Liver (tissue), 9 donors: ENCODE measurements around the gene HIF1AN. TPM values are rescaled to one million over a fixed set of nuclear protein-coding genes. Genes with fewer than 3 reads are reported as not detected.

ENCODE experiments used
- DNase-seq: peaks from one replicate; pipeline ENCODE4 v3.0.0-alpha.2; 2017; ENCODE audit warnings: low spot score
- H3K27ac ChIP-seq, 2 donors: one replicate each; pipeline ENCODE4 v1.7.0; 2013; ENCODE audit warnings: inconsistent platforms in 2 of 2, low read length in 2 of 2, control low read depth in 1 of 2, low read depth in 1 of 2, mild to moderate bottlenecking in 1 of 2
- H3K27me3 ChIP-seq, 4 donors: one replicate each; pipeline versions ENCODE4 v1.6.1 to v1.7.0; 2013; ENCODE audit warnings: low read length in 3 of 4, inconsistent platforms in 1 of 4, mild to moderate bottlenecking in 1 of 4, moderate library complexity in 1 of 4; ENCODE audit not compliant: control insufficient read depth in 4 of 4, insufficient read depth in 4 of 4
- H3K36me3 ChIP-seq, 4 donors: one replicate each; pipeline versions ENCODE4 v1.6.1 to v1.7.0; 2013; ENCODE audit warnings: low read length in 3 of 4, mild to moderate bottlenecking in 3 of 4, low read depth in 1 of 4, moderate library complexity in 1 of 4; ENCODE audit not compliant: control insufficient read depth in 4 of 4, insufficient read depth in 3 of 4
- H3K4me1 ChIP-seq, 4 donors: one replicate each; pipeline versions ENCODE4 v1.6.1 to v1.7.0; 2013; ENCODE audit warnings: low read length in 3 of 4, mild to moderate bottlenecking in 3 of 4, moderate library complexity in 1 of 4; ENCODE audit not compliant: control insufficient read depth in 4 of 4, insufficient read depth in 4 of 4
- H3K4me3 ChIP-seq, 3 donors: one replicate each; pipeline versions ENCODE4 v1.6.1 to v1.7.0; 2013; ENCODE audit warnings: low read length in 3 of 3, control low read depth in 1 of 3, low read depth in 1 of 3, mild to moderate bottlenecking in 1 of 3
- H3K9ac ChIP-seq, 2 donors: one replicate each; pipeline ENCODE4 v1.7.0; 2013; ENCODE audit warnings: low read length in 2 of 2, mild to moderate bottlenecking in 2 of 2, moderate library complexity in 2 of 2, control low read depth in 1 of 2, low read depth in 1 of 2
- H3K9me3 ChIP-seq, 4 donors: one replicate each; pipeline versions ENCODE4 v1.6.1 to v1.7.0; 2013; ENCODE audit warnings: low read length in 3 of 4; ENCODE audit not compliant: control insufficient read depth in 4 of 4
- ATF3 ChIP-seq: IDR thresholded peaks from 2 replicates; pipeline ENCODE4 v1.6.1; 2016; ENCODE audit warnings: antibody characterized with exemption
- EGR1 ChIP-seq, 2 donors: IDR thresholded peaks; 2 replicates each; pipeline ENCODE4 v1.6.1; 2016 to 2018; ENCODE audit warnings: antibody characterized with exemption in 2 of 2, low read depth in 2 of 2
- FOXA1 ChIP-seq: IDR thresholded peaks from 2 replicates; pipeline ENCODE4 v1.6.1; 2016; ENCODE audit warnings: antibody characterized with exemption
- FOXA2 ChIP-seq: IDR thresholded peaks from 2 replicates; pipeline ENCODE4 v1.6.1; 2016; ENCODE audit warnings: antibody characterized with exemption
- GABPA ChIP-seq, 2 donors: IDR thresholded peaks in 1 of 2; conservative IDR thresholded peaks in 1 of 2; 2 replicates each; pipeline ENCODE4 v1.6.1; 2016; ENCODE audit warnings: antibody characterized with exemption in 2 of 2, mild to moderate bottlenecking in 1 of 2, moderate library complexity in 1 of 2
- HNF4A ChIP-seq, 2 donors: conservative IDR thresholded peaks; 2 replicates each; pipeline ENCODE4 v1.6.1; 2016; ENCODE audit warnings: antibody characterized with exemption in 2 of 2, mild to moderate bottlenecking in 2 of 2
- HNF4G ChIP-seq: IDR thresholded peaks from 2 replicates; pipeline ENCODE4 v1.6.1; 2016; ENCODE audit warnings: antibody characterized with exemption
- JUND ChIP-seq, 2 donors: IDR thresholded peaks; 2 replicates each; pipeline ENCODE4 v1.6.1; 2016; ENCODE audit warnings: antibody characterized with exemption in 2 of 2
- MAX ChIP-seq: IDR thresholded peaks from 2 replicates; pipeline ENCODE4 v1.6.1; 2016; ENCODE audit warnings: antibody characterized with exemption
- NR2F2 ChIP-seq: IDR thresholded peaks from 2 replicates; pipeline ENCODE4 v1.6.1; 2016; ENCODE audit warnings: antibody characterized with exemption
- RAD21 ChIP-seq, 2 donors: IDR thresholded peaks; 2 replicates each; pipeline ENCODE4 v1.6.1; 2016; ENCODE audit warnings: antibody characterized with exemption in 2 of 2, mild to moderate bottlenecking in 2 of 2
- RXRA ChIP-seq, 2 donors: IDR thresholded peaks; 2 replicates each; pipeline ENCODE4 v1.6.1; 2017 to 2018; ENCODE audit warnings: antibody characterized with exemption in 2 of 2, mild to moderate bottlenecking in 1 of 2
- SP1 ChIP-seq: IDR thresholded peaks from 2 replicates; pipeline ENCODE4 v1.6.1; 2018; ENCODE audit warnings: antibody characterized with exemption, mild to moderate bottlenecking
- TAF1 ChIP-seq: conservative IDR thresholded peaks from 2 replicates; pipeline ENCODE4 v1.6.1; 2016; ENCODE audit warnings: antibody characterized with exemption, mild to moderate bottlenecking
- YY1 ChIP-seq: IDR thresholded peaks from 2 replicates; pipeline ENCODE4 v1.6.1; 2016; ENCODE audit warnings: antibody characterized with exemption, mild to moderate bottlenecking
- WGBS: extraction: QIAGEN DNeasy Blood & Tissue Kit; methylation state at CpG from one replicate; pipeline ENCODE4 v1.1.7; 2013; 5-methylcytosine and 5-hydroxymethylcytosine counted together
- polyA plus RNA-seq, 2 donors: library from polyadenylated mRNA; stranded (reverse) in 1 of 2; unstranded in 1 of 2; fragments of 200-250 nt in 1 of 2; fragments of >200 nt in 1 of 2; fragmentation: Nextera tagmentation in 1 of 2; extraction: Ambion mirVana in 1 of 2; gene quantifications; one replicate each; pipeline versions ENCODE4 v1.2.1 to v1.2.3, GENCODE V29; 2013 to 2015
- total RNA-seq, 2 donors: library from RNA; depleted of rRNA; stranded (reverse); fragments of >200 nt; gene quantifications; one replicate each; pipeline ENCODE4 v1.2.3, GENCODE V29; 2014
- TF ChIP-seq, protein P1 (sequence below): IDR thresholded peaks from 2 replicates; pipeline ENCODE4 v1.6.1; 2016; ENCODE audit warnings: antibody characterized with exemption, mild to moderate bottlenecking
- TF ChIP-seq, protein P2 (sequence below): IDR thresholded peaks from 2 replicates; pipeline ENCODE4 v1.6.1; 2016; ENCODE audit warnings: antibody characterized with exemption
- TF ChIP-seq, protein P3 (sequence below): fragments of 150-350 bp; IDR thresholded peaks from 2 replicates; pipeline ENCODE4 v1.5.1; 2017; ENCODE audit warnings: improper control_type of control experiment, low read depth, low read length; ENCODE audit not compliant: missing input control
- donor health status: healthy.
- donor health status: healthy.
- donor health status: healthy.
- donor health status: healthy.
- donor health status: healthy.

The HIF1AN gene
- total and polyA plus RNA-seq, 4 donors, result 4.6 to 10.7 (median 7.5) TPM

DNA sequence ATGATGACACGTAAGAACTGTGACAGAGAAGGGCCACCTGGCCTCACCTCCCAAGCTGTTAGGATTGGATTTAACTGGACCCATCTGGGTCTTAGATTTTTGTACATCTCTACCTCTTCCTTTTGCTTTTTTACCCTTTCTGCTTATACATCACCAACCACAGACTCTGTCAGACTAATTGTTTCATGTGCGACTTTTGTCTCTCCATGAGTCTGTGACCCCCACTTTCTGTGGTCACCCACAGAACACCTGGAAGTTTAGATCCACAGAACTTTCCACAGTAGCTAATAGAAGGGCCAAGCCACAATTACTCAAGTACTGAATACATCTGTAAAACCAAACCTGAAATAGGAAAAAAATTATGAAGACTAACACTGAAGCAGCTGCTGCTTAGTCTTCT lies 39.2 kb upstream of the HIF1AN start:
- Histone ChIP-seq H3K27ac (no peak overlapping the region), H3K4me1 (no peaks in the 10 kb centered on the region), H3K4me3 (no peak overlapping the region), H3K27me3 (no peaks in the 10 kb centered on the region), H3K9ac (no peak overlapping the region), H3K36me3 (peaks cover 2 to 40% (median 13%) of the 10 kb centered on the region in 4 donors), H3K9me3 (no peaks in the 10 kb centered on the region)
- no peak for DNase-seq
- no peak for TF ChIP-seq RAD21 (IDR thresholded peaks at IDR 0.05)
- TF ChIP-seq NR2F2, result no peak
- no peak for TF ChIP-seq RXRA (IDR thresholded peaks at IDR 0.05)
- WGBS, result 98% methylated on average over 2 of the region's 2 CpGs

GRCh38 chr10:100498059-100498458 lies 37.7 kb upstream of the HIF1AN start:
- H3K9ac ChIP-seq, result no peak overlapping the region
- no peak overlapping the region for H3K27ac ChIP-seq
- peaks cover 2 to 43% (median 17%) of the 10 kb centered on the region in 4 donors for H3K36me3 ChIP-seq
- H3K4me1 ChIP-seq, result no peaks in the 10 kb centered on the region
- 97% methylated on average over 4 of the region's 4 CpGs for WGBS
- no peaks in the 10 kb centered on the region for H3K9me3 ChIP-seq
- DNase-seq, result no peak
- H3K4me3 ChIP-seq, result no peak overlapping the region
- no peak for TF ChIP-seq NR2F2
- no peak for TF ChIP-seq GABPA (IDR thresholded peaks at IDR 0.05 in 1 of 2, conservative IDR thresholded peaks at IDR 0.05 in 1 of 2)
- no peak for TF ChIP-seq HNF4G
- TF ChIP-seq, protein P1, sequence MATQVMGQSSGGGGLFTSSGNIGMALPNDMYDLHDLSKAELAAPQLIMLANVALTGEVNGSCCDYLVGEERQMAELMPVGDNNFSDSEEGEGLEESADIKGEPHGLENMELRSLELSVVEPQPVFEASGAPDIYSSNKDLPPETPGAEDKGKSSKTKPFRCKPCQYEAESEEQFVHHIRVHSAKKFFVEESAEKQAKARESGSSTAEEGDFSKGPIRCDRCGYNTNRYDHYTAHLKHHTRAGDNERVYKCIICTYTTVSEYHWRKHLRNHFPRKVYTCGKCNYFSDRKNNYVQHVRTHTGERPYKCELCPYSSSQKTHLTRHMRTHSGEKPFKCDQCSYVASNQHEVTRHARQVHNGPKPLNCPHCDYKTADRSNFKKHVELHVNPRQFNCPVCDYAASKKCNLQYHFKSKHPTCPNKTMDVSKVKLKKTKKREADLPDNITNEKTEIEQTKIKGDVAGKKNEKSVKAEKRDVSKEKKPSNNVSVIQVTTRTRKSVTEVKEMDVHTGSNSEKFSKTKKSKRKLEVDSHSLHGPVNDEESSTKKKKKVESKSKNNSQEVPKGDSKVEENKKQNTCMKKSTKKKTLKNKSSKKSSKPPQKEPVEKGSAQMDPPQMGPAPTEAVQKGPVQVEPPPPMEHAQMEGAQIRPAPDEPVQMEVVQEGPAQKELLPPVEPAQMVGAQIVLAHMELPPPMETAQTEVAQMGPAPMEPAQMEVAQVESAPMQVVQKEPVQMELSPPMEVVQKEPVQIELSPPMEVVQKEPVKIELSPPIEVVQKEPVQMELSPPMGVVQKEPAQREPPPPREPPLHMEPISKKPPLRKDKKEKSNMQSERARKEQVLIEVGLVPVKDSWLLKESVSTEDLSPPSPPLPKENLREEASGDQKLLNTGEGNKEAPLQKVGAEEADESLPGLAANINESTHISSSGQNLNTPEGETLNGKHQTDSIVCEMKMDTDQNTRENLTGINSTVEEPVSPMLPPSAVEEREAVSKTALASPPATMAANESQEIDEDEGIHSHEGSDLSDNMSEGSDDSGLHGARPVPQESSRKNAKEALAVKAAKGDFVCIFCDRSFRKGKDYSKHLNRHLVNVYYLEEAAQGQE, result no peak
- no peak for TF ChIP-seq TAF1
- no peak for TF ChIP-seq MAX
- TF ChIP-seq, protein P2, sequence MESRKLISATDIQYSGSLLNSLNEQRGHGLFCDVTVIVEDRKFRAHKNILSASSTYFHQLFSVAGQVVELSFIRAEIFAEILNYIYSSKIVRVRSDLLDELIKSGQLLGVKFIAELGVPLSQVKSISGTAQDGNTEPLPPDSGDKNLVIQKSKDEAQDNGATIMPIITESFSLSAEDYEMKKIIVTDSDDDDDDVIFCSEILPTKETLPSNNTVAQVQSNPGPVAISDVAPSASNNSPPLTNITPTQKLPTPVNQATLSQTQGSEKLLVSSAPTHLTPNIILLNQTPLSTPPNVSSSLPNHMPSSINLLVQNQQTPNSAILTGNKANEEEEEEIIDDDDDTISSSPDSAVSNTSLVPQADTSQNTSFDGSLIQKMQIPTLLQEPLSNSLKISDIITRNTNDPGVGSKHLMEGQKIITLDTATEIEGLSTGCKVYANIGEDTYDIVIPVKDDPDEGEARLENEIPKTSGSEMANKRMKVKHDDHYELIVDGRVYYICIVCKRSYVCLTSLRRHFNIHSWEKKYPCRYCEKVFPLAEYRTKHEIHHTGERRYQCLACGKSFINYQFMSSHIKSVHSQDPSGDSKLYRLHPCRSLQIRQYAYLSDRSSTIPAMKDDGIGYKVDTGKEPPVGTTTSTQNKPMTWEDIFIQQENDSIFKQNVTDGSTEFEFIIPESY, result no peak
- TF ChIP-seq ATF3, result no peak
- no peak for TF ChIP-seq YY1
- TF ChIP-seq HNF4A (conservative IDR thresholded peaks at IDR 0.05), result no peak
- no peak for TF ChIP-seq FOXA1
- TF ChIP-seq JUND (IDR thresholded peaks at IDR 0.05), result no peak
- TF ChIP-seq, protein P3, sequence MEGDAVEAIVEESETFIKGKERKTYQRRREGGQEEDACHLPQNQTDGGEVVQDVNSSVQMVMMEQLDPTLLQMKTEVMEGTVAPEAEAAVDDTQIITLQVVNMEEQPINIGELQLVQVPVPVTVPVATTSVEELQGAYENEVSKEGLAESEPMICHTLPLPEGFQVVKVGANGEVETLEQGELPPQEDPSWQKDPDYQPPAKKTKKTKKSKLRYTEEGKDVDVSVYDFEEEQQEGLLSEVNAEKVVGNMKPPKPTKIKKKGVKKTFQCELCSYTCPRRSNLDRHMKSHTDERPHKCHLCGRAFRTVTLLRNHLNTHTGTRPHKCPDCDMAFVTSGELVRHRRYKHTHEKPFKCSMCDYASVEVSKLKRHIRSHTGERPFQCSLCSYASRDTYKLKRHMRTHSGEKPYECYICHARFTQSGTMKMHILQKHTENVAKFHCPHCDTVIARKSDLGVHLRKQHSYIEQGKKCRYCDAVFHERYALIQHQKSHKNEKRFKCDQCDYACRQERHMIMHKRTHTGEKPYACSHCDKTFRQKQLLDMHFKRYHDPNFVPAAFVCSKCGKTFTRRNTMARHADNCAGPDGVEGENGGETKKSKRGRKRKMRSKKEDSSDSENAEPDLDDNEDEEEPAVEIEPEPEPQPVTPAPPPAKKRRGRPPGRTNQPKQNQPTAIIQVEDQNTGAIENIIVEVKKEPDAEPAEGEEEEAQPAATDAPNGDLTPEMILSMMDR, result no peak
- no peak for TF ChIP-seq EGR1 (IDR thresholded peaks at IDR 0.05; ENCODE audit: low read depth in 2 of 2)
- no peak for TF ChIP-seq RAD21 (IDR thresholded peaks at IDR 0.05)
- no peak for TF ChIP-seq FOXA2
- TF ChIP-seq SP1, result no peak
- H3K27me3 ChIP-seq, result no peaks in the 10 kb centered on the region
